Measurements from ENCODE around the gene GAB2. TPM values are rescaled to one million over a fixed set of nuclear protein-coding genes. Genes with fewer than 3 reads are reported as not detected.

Gene GAB2
- total RNA-seq, 2 experiments from 2014 or later, result 1.2 to 1.3 TPM

GRCh38 chr11:78196661-78197091, 220.9 kb downstream of the GAB2 start:
- Histone ChIP-seq H4K20me1 (ENCODE audit: insufficient read depth, low read length) (no peaks in the 10 kb centered on the region), H3K36me3 (ENCODE audit: insufficient read depth, low read length) (no peaks in the 10 kb centered on the region), H3K79me2 (ENCODE audit: insufficient read depth, low read depth, low read length) (no peaks in the 10 kb centered on the region), H3K9me2 (ENCODE audit: insufficient read depth, low read length) (no peaks in the 10 kb centered on the region), H2AFZ (ENCODE audit: low read length) (no peak overlapping the region), H3K27ac (ENCODE audit: low read depth, low read length, poor library complexity, severe bottlenecking) (no peak overlapping the region), H3K9me3 (ENCODE audit: low read length) (no peaks in the 10 kb centered on the region), H3K4me3 (ENCODE audit: low read depth, low read length, poor library complexity, severe bottlenecking) (no peak overlapping the region), H3K4me2 (ENCODE audit: low read length) (no peak overlapping the region), H3K4me1 (ENCODE audit: insufficient read depth, low read length, poor library complexity, severe bottlenecking) (no peaks in the 10 kb centered on the region)
- POLR2A ChIA-PET, result no interaction called here
- TF ChIP-seq EZH2phosphoT487 (IDR thresholded peaks at IDR 0.05; ENCODE audit: borderline replicate concordance, low read depth, low read length) (no peak), CTCF (conservative IDR thresholded peaks at IDR 0.05; ENCODE audit: low read length) (no peak)
- BruUV-seq (replicated peaks), result no TSS peak
- no peak for DNase-seq (ENCODE audit: low spot score)
- intact Hi-C loops (cut with micrococcal nuclease; ENCODE audit: unreplicated experiment), result no loop called here
- CTCF ChIA-PET (ENCODE audit: unreplicated experiment), result interaction anchor here (0.6 kb wide), 1 partner anchor 64 kb away, joined by 3 read pairs; no protein-coding TSS in a partner anchor

GRCh38 chr11:78195917-78196560, 221.6 kb downstream of the GAB2 start:
- no peaks in the 10 kb centered on the region for H3K9me2 ChIP-seq (ENCODE audit: insufficient read depth, low read length)
- no peak overlapping the region for H3K4me3 ChIP-seq (ENCODE audit: low read depth, low read length, poor library complexity, severe bottlenecking)
- ChIA-PET CTCF (ENCODE audit: unreplicated experiment) (interaction anchor here (0.6 kb wide), 1 partner anchor 64 kb away, joined by 3 read pairs; no protein-coding TSS in a partner anchor), POLR2A (no interaction called here)
- no peak for TF ChIP-seq EZH2phosphoT487 (IDR thresholded peaks at IDR 0.05; ENCODE audit: borderline replicate concordance, low read depth, low read length)
- TF ChIP-seq CTCF (conservative IDR thresholded peaks at IDR 0.05; ENCODE audit: low read length), result no peak
- H3K4me2 ChIP-seq (ENCODE audit: low read length), result no peak overlapping the region
- no peaks in the 10 kb centered on the region for H3K4me1 ChIP-seq (ENCODE audit: insufficient read depth, low read length, poor library complexity, severe bottlenecking)
- H4K20me1 ChIP-seq (ENCODE audit: insufficient read depth, low read length), result no peaks in the 10 kb centered on the region
- no peak overlapping the region for H2AFZ ChIP-seq (ENCODE audit: low read length)
- H3K79me2 ChIP-seq (ENCODE audit: insufficient read depth, low read depth, low read length), result no peaks in the 10 kb centered on the region
- intact Hi-C loops (cut with micrococcal nuclease; ENCODE audit: unreplicated experiment), result no loop called here
- H3K27ac ChIP-seq (ENCODE audit: low read depth, low read length, poor library complexity, severe bottlenecking), result no peak overlapping the region
- no peaks in the 10 kb centered on the region for H3K9me3 ChIP-seq (ENCODE audit: low read length)
- no peak for DNase-seq (ENCODE audit: low spot score)
- BruUV-seq (replicated peaks), result no TSS peak
- H3K36me3 ChIP-seq (ENCODE audit: insufficient read depth, low read length), result no peaks in the 10 kb centered on the region

- Histone ChIP-seq H2AFZ (ENCODE audit: low read length) (no peak overlapping the region), H3K79me2 (ENCODE audit: insufficient read depth, low read depth, low read length) (no peaks in the 10 kb centered on the region), H3K4me3 (ENCODE audit: low read depth, low read length, poor library complexity, severe bottlenecking) (no peak overlapping the region), H3K36me3 (ENCODE audit: insufficient read depth, low read length) (no peaks in the 10 kb centered on the region), H3K9me3 (ENCODE audit: low read length) (no peaks in the 10 kb centered on the region), H3K9me2 (ENCODE audit: insufficient read depth, low read length) (no peaks in the 10 kb centered on the region), H3K4me2 (ENCODE audit: low read length) (no peak overlapping the region), H3K4me1 (ENCODE audit: insufficient read depth, low read length, poor library complexity, severe bottlenecking) (peaks cover 11% of the 10 kb centered on the region), H3K27ac (ENCODE audit: low read depth, low read length, poor library complexity, severe bottlenecking) (no peak overlapping the region), H4K20me1 (ENCODE audit: insufficient read depth, low read length) (no peaks in the 10 kb centered on the region)
- no TSS peak for BruUV-seq (replicated peaks)
- POLR2A ChIA-PET, result no interaction called here
- intact Hi-C loops (cut with micrococcal nuclease; ENCODE audit: unreplicated experiment), result no loop called here
- TF ChIP-seq CTCF (conservative IDR thresholded peaks at IDR 0.05; ENCODE audit: low read length), result no peak
- no peak for TF ChIP-seq EZH2phosphoT487 (IDR thresholded peaks at IDR 0.05; ENCODE audit: borderline replicate concordance, low read depth, low read length)
- DNase-seq (ENCODE audit: low spot score), result no peak
- CTCF ChIA-PET (ENCODE audit: unreplicated experiment), result no interaction called here
Observed at GRCh38 chr11:78194490-78194889, 223.1 kb downstream of the GAB2 start.
